ENCODE measurements around the gene FKBP10. TPM values are rescaled to one million over a fixed set of nuclear protein-coding genes. Genes with fewer than 3 reads are reported as not detected.
A peak's percentile ranks its signal among the peaks of the same experiment; 100 is the strongest.

Gene FKBP10
- polyA plus RNA-seq, 2 of the 4 experiments (the other 2 are of a cell fraction): 109 to 119 TPM

DNA sequence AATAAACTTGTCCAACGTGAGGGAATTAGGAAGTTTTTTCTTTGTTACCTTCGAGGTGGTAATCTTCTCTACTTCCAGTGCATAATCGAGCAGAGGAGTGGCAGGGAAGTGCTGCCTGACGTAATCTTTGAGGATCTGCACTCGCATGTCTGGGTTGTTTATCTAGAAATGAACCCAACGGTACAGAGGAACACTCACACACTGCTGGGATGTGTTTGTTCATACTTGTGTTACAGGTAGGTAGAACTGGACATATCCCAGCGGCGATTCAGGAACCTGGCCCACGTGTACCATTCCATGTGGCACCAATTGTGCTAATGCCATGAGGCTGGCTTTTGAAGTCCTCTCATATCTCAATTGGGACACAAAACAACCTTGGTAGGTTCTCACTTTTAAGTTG is 56.6 kb downstream of the FKBP10 start:
- Histone ChIP-seq H3K4me3 (no peak overlapping the region), H3K9me3 (no peaks in the 10 kb centered on the region), H3K27ac (no peak overlapping the region), H3K4me2 (no peak overlapping the region), H3K4me1 (peaks cover 11% of the 10 kb centered on the region; the same call in 2 of the 3 replicates)
- FAIRE-seq: no peak
- no peak for ATAC-seq
- WGBS (ENCODE audit: missing lambda C conversion rate): 72% methylated on average over 9 of the region's 9 CpGs
- ChIA-PET CTCF (interaction anchor here (0.9 to 2.5 kb wide), 6 partner anchors 13 to 222 kb away, joined by 3 to 8 read pairs (median 4); partner anchors contain the start of gene P3H4), POLR2A (no interaction called here)
- no peak for DNase-seq (ENCODE audit: low read depth in 1 of 2, low spot score in 1 of 2)
- TF ChIP-seq HOXA7 (CRISPR knock-in tag; IDR thresholded peaks at IDR 0.05) (peak; percentile 39; the same call in 1 of the 2 replicates), ZFP36 (IDR thresholded peaks at IDR 0.05; ENCODE audit: borderline replicate concordance, partially characterized antibody) (no peak)

DNA sequence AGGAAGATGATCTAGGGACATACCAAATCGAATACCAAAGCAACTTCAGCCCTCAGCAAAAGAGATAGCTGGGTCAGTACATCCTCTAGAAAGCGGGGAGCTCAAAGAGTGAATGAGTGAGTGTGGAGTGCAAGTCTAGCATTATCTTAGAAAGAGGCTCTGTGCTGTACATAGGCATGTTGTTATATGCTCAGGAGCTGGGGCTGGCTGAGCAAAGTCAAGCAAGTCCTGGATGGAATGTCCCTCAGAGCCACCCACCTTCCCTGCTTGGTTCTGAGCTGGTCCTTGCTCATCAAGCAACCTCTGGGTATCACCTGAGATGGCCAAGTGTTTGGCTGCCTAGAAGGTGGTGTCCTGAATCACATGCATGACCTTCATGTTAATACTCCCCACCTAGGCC is 57.3 kb downstream of the FKBP10 start:
- H3K27ac ChIP-seq: no peak overlapping the region
- H3K4me1 ChIP-seq: peaks cover 11% of the 10 kb centered on the region; the same call in 2 of the 3 replicates
- DNase-seq (ENCODE audit: low read depth in 1 of 2, low spot score in 1 of 2): no peak
- 0 out of 6 replicates have a peak, but pooled peaks of 1 of the 2 experiments have one; percentile 1 for ATAC-seq
- no peak overlapping the region for H3K4me2 ChIP-seq
- ChIA-PET POLR2A (no interaction called here), CTCF (interaction anchor here (0.8 to 2.5 kb wide), 6 partner anchors 13 to 223 kb away, joined by 3 to 8 read pairs (median 4); partner anchors contain the start of gene P3H4)
- no peaks in the 10 kb centered on the region for H3K9me3 ChIP-seq
- no peak overlapping the region for H3K4me3 ChIP-seq
- TF ChIP-seq HDAC2 (IDR thresholded peaks at IDR 0.05) (no peak), SMC3 (IDR thresholded peaks at IDR 0.05) (no peak), JUN (IDR thresholded peaks at IDR 0.05) (peak in 1 of 2 experiments; percentile 4; a peak in 1 of 5 replicates)
- TF ChIP-seq, protein P1, sequence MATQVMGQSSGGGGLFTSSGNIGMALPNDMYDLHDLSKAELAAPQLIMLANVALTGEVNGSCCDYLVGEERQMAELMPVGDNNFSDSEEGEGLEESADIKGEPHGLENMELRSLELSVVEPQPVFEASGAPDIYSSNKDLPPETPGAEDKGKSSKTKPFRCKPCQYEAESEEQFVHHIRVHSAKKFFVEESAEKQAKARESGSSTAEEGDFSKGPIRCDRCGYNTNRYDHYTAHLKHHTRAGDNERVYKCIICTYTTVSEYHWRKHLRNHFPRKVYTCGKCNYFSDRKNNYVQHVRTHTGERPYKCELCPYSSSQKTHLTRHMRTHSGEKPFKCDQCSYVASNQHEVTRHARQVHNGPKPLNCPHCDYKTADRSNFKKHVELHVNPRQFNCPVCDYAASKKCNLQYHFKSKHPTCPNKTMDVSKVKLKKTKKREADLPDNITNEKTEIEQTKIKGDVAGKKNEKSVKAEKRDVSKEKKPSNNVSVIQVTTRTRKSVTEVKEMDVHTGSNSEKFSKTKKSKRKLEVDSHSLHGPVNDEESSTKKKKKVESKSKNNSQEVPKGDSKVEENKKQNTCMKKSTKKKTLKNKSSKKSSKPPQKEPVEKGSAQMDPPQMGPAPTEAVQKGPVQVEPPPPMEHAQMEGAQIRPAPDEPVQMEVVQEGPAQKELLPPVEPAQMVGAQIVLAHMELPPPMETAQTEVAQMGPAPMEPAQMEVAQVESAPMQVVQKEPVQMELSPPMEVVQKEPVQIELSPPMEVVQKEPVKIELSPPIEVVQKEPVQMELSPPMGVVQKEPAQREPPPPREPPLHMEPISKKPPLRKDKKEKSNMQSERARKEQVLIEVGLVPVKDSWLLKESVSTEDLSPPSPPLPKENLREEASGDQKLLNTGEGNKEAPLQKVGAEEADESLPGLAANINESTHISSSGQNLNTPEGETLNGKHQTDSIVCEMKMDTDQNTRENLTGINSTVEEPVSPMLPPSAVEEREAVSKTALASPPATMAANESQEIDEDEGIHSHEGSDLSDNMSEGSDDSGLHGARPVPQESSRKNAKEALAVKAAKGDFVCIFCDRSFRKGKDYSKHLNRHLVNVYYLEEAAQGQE (IDR thresholded peaks at IDR 0.05): no peak
- 77% methylated on average over 2 of the region's 2 CpGs for WGBS (ENCODE audit: missing lambda C conversion rate)
- FAIRE-seq: no peak

DNA sequence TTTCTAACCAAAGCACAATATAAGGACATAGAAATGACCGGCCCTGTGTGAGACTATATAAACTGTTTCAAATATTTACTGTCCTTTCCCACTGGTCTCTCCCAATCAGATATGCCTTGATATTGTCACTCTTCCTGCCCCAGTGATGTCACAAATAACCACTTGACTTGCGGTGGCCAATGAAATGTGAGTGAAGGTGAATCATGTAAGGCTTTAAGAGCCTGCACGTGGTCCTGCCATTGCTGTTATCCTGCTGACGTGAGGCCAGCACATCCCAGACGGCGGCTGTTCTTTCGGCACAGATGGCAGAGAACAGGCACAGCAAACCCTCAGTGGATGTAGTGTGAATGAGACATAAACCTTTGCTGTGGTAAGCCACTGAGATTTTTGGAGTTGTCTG is 57.8 kb downstream of the FKBP10 start:
- 77% methylated on average over 7 of the region's 7 CpGs for WGBS (ENCODE audit: missing lambda C conversion rate)
- peak; percentile 19 to 44; a peak in 5 of 6 replicates for ATAC-seq
- TF ChIP-seq CHD4 (IDR thresholded peaks at IDR 0.05; ENCODE audit: borderline replicate concordance): no peak
- no peak for TF ChIP-seq RARB (CRISPR knock-in tag; IDR thresholded peaks at IDR 0.05)
- TF ChIP-seq HOXB13 (CRISPR knock-in tag; IDR thresholded peaks at IDR 0.05; ENCODE audit: low read depth): no peak
- no peak for TF ChIP-seq SMC3 (IDR thresholded peaks at IDR 0.05)
- TF ChIP-seq FOSL2 (IDR thresholded peaks at IDR 0.05): no peak
- TF ChIP-seq FOSL2 (CRISPR knock-in tag; IDR thresholded peaks at IDR 0.05): no peak
- no peak for TF ChIP-seq ZFP36 (IDR thresholded peaks at IDR 0.05; ENCODE audit: borderline replicate concordance, partially characterized antibody)
- TF ChIP-seq, protein P2, sequence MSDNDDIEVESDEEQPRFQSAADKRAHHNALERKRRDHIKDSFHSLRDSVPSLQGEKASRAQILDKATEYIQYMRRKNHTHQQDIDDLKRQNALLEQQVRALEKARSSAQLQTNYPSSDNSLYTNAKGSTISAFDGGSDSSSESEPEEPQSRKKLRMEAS (IDR thresholded peaks at IDR 0.05): no peak
- TF ChIP-seq, protein P3, sequence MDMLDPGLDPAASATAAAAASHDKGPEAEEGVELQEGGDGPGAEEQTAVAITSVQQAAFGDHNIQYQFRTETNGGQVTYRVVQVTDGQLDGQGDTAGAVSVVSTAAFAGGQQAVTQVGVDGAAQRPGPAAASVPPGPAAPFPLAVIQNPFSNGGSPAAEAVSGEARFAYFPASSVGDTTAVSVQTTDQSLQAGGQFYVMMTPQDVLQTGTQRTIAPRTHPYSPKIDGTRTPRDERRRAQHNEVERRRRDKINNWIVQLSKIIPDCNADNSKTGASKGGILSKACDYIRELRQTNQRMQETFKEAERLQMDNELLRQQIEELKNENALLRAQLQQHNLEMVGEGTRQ (IDR thresholded peaks at IDR 0.05): 0 out of 2 replicates have a peak, but pooled peaks have one; percentile 5
- TF ChIP-seq, protein P4, sequence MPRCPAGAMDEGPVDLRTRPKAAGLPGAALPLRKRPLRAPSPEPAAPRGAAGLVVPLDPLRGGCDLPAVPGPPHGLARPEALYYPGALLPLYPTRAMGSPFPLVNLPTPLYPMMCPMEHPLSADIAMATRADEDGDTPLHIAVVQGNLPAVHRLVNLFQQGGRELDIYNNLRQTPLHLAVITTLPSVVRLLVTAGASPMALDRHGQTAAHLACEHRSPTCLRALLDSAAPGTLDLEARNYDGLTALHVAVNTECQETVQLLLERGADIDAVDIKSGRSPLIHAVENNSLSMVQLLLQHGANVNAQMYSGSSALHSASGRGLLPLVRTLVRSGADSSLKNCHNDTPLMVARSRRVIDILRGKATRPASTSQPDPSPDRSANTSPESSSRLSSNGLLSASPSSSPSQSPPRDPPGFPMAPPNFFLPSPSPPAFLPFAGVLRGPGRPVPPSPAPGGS (IDR thresholded peaks at IDR 0.05): no peak
- no peak for TF ChIP-seq TP53 (CRISPR knock-in tag; IDR thresholded peaks at IDR 0.05)
- no peak for TF ChIP-seq ZC3H11A (IDR thresholded peaks at IDR 0.05)
- no peak for TF ChIP-seq EHF (CRISPR knock-in tag; IDR thresholded peaks at IDR 0.05)
- TF ChIP-seq CHD2 (IDR thresholded peaks at IDR 0.05; ENCODE audit: low read length, partially characterized antibody): no peak
- TF ChIP-seq, protein P5, sequence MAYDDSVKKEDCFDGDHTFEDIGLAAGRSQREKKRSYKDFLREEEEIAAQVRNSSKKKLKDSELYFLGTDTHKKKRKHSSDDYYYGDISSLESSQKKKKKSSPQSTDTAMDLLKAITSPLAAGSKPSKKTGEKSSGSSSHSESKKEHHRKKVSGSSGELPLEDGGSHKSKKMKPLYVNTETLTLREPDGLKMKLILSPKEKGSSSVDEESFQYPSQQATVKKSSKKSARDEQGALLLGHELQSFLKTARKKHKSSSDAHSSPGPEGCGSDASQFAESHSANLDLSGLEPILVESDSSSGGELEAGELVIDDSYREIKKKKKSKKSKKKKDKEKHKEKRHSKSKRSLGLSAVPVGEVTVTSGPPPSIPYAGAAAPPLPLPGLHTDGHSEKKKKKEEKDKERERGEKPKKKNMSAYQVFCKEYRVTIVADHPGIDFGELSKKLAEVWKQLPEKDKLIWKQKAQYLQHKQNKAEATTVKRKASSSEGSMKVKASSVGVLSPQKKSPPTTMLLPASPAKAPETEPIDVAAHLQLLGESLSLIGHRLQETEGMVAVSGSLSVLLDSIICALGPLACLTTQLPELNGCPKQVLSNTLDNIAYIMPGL (CRISPR knock-in tag; IDR thresholded peaks at IDR 0.05; ENCODE audit: borderline replicate concordance): no peak
- TF ChIP-seq JUN (IDR thresholded peaks at IDR 0.05): 0 out of 5 replicates have a peak, but pooled peaks of 1 of the 2 experiments have one; percentile 24
- TF ChIP-seq TFCP2L1 (CRISPR knock-in tag; IDR thresholded peaks at IDR 0.05): no peak
- no peak for TF ChIP-seq MYC (IDR thresholded peaks at IDR 0.05; ENCODE audit: borderline replicate concordance, low read length)
- H3K4me2 ChIP-seq: no peak overlapping the region
- ChIA-PET CTCF (interaction anchor here (0.8 to 2.5 kb wide), 5 partner anchors 12 to 47 kb away, joined by 3 to 8 read pairs (median 4); no protein-coding TSS in a partner anchor), POLR2A (no interaction called here)
- peak; percentile 36 for FAIRE-seq
- H3K27ac ChIP-seq: no peak overlapping the region
- H3K4me3 ChIP-seq: no peak overlapping the region
- peaks cover 11% of the 10 kb centered on the region; the same call in 2 of the 3 replicates for H3K4me1 ChIP-seq
- H3K9me3 ChIP-seq: no peaks in the 10 kb centered on the region
- DNase-seq (ENCODE audit: low read depth in 1 of 2, low spot score in 1 of 2): peak in 1 of 2 experiments; percentile 44

All from A549 (cell line).